ENCODE data around the gene CDK14.

DNA sequence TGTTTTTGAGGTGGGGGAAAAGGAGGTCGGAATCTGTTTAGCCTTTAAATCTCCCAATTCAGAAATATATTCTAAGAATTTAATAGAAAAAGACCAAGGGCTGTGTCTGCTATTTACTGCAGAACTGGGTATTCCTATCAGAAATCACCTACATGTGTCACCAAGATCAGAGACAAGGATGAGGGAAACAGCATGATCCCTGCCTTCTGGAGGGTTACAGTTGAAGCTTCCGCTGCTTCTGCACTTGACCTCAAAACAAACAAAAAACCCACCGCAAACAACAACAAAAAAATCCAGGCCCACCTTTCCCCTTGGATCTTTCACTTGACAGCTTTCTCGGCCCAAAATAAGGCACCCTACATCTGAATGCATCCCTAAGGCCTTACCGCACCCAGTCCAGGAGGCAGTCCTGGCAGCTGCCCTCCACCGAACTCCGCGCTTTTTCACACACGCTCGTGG is 750 bp upstream of the CDK14 start:
- TF ChIP-seq, protein P1, sequence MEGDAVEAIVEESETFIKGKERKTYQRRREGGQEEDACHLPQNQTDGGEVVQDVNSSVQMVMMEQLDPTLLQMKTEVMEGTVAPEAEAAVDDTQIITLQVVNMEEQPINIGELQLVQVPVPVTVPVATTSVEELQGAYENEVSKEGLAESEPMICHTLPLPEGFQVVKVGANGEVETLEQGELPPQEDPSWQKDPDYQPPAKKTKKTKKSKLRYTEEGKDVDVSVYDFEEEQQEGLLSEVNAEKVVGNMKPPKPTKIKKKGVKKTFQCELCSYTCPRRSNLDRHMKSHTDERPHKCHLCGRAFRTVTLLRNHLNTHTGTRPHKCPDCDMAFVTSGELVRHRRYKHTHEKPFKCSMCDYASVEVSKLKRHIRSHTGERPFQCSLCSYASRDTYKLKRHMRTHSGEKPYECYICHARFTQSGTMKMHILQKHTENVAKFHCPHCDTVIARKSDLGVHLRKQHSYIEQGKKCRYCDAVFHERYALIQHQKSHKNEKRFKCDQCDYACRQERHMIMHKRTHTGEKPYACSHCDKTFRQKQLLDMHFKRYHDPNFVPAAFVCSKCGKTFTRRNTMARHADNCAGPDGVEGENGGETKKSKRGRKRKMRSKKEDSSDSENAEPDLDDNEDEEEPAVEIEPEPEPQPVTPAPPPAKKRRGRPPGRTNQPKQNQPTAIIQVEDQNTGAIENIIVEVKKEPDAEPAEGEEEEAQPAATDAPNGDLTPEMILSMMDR (conservative IDR thresholded peaks at IDR 0.05 in 1 of 2, IDR thresholded peaks at IDR 0.05 in 1 of 2; ENCODE audit: low read depth in 1 of 2, low read length in 2 of 2) = no peak
- no peak for TF ChIP-seq EZH2 (IDR thresholded peaks at IDR 0.05; ENCODE audit: low read length, missing control alignments)

Data from fibroblast of lung (primary cell).